GM20431 (cell line): Measurements from ENCODE around the gene TNFSF15.

ENCODE experiments used
- in situ Hi-C: fragments of 300-500 bp; cut with MseI, MboI; formaldehyde crosslinking; loops from one replicate; pipeline ENCODE4 v1.15.0; 2020; ENCODE audit warnings: low sequenced_read_pairs; ENCODE audit not compliant: unreplicated experiment

TNFSF15 gene

GRCh38 chr9:114759512-114760341 is 46.1 kb downstream of the TNFSF15 start:
- in situ Hi-C loops: no loop called here

GRCh38 chr9:114757984-114758383 is 47.9 kb downstream of the TNFSF15 start:
- in situ Hi-C loops: no loop called here

GRCh38 chr9:114757395-114757794 is 48.4 kb downstream of the TNFSF15 start:
- in situ Hi-C loops: no loop called here

- in situ Hi-C loops: no loop called here
Measured at GRCh38 chr9:114756920-114757319, 48.9 kb downstream of the TNFSF15 start.

GRCh38 chr9:114754581-114754980 is 51.3 kb downstream of the TNFSF15 start:
- in situ Hi-C loops: no loop called here

GRCh38 chr9:114746591-114747346 is 59.1 kb downstream of the TNFSF15 start:
- in situ Hi-C loops: loop anchor here (10.0 to 25.0 kb wide), 2 partner anchors 166 to 268 kb away; no protein-coding TSS in a partner anchor

GRCh38 chr9:114745879-114746550 is 59.8 kb downstream of the TNFSF15 start:
- in situ Hi-C loops: loop anchor here (10.0 to 25.0 kb wide), 2 partner anchors 166 to 269 kb away; no protein-coding TSS in a partner anchor

- in situ Hi-C loops: loop anchor here (10.0 to 25.0 kb wide), 2 partner anchors 167 to 270 kb away; no protein-coding TSS in a partner anchor
Measured at GRCh38 chr9:114745108-114745848, 60.6 kb downstream of the TNFSF15 start.

- in situ Hi-C loops: loop anchor here (10.0 to 25.0 kb wide), 2 partner anchors 169 to 271 kb away; no protein-coding TSS in a partner anchor
Measured at GRCh38 chr9:114743446-114743845, 62.4 kb downstream of the TNFSF15 start.

- in situ Hi-C loops: loop anchor here (10.0 to 25.0 kb wide), 2 partner anchors 169 to 272 kb away; no protein-coding TSS in a partner anchor
Measured at GRCh38 chr9:114742947-114743346, 62.9 kb downstream of the TNFSF15 start.

GRCh38 chr9:114741521-114741920 is 64.3 kb downstream of the TNFSF15 start:
- in situ Hi-C loops: loop anchor here (10.0 to 25.0 kb wide), 2 partner anchors 171 to 273 kb away; no protein-coding TSS in a partner anchor

GRCh38 chr9:114738581-114739316 is 67.1 kb downstream of the TNFSF15 start:
- in situ Hi-C loops: loop anchor here (25.0 kb wide), 1 partner anchor 174 kb away; no protein-coding TSS in a partner anchor

- in situ Hi-C loops: loop anchor here (25.0 kb wide), 1 partner anchor 174 kb away; no protein-coding TSS in a partner anchor
Measured at GRCh38 chr9:114737847-114738246, 68.0 kb downstream of the TNFSF15 start.

GRCh38 chr9:114737118-114737517 is 68.7 kb downstream of the TNFSF15 start:
- in situ Hi-C loops: loop anchor here (25.0 kb wide), 1 partner anchor 175 kb away; no protein-coding TSS in a partner anchor

GRCh38 chr9:114735704-114736103 is 70.1 kb downstream of the TNFSF15 start:
- in situ Hi-C loops: loop anchor here (25.0 kb wide), 1 partner anchor 177 kb away; no protein-coding TSS in a partner anchor

- in situ Hi-C loops: loop anchor here (25.0 kb wide), 1 partner anchor 177 kb away; no protein-coding TSS in a partner anchor
Measured at GRCh38 chr9:114735139-114735538, 70.7 kb downstream of the TNFSF15 start.
